HG03442 (cell line): Measurements from ENCODE around the gene HAP1.
"Not testable (repeated sequence)": the region's sequence is repeated elsewhere in the genome, so short reads cannot be mapped to it uniquely, and the experiment has no call there.

Experiments
- ATAC-seq: cut with Tn5 transposase; IDR thresholded peaks from one replicate; pipeline ENCODE4 v1.9.1; 2021; ENCODE audit warnings: mild to moderate bottlenecking, moderate library complexity; ENCODE audit not compliant: unreplicated experiment

The HAP1 gene

GRCh38 chr17:41675157-41676057 lies 59.0 kb downstream of the HAP1 start:
- ATAC-seq, result not testable (repeated sequence)
